Parathyroid adenoma (tissue), 2 donors: Measurements from ENCODE around the gene LIN7A.

ENCODE experiments used
- H2AFZ ChIP-seq: fragments of 300-600 bp; sonication (generic); one replicate; pipeline ENCODE4 v1.7.0; 2017; ENCODE audit warnings: antibody characterized with exemption, mild to moderate bottlenecking
- H3K27ac ChIP-seq: fragments of 300-600 bp; sonication (generic); one replicate; pipeline ENCODE4 v1.7.0; 2017
- H3K27me3 ChIP-seq: fragments of 300-600 bp; sonication (generic); one replicate; pipeline ENCODE4 v1.7.0; 2017; ENCODE audit warnings: low read length; ENCODE audit not compliant: control insufficient read depth, insufficient read depth
- H3K36me3 ChIP-seq: fragments of 300-600 bp; sonication (generic); one replicate; pipeline ENCODE4 v1.7.0; 2017; ENCODE audit warnings: low read length; ENCODE audit not compliant: control insufficient read depth, insufficient read depth
- H3K4me1 ChIP-seq: fragments of 300-600 bp; sonication (generic); one replicate; pipeline ENCODE4 v1.7.0; 2017; ENCODE audit warnings: control low read depth
- H3K4me2 ChIP-seq: fragments of 300-600 bp; sonication (generic); one replicate; pipeline ENCODE4 v1.7.0; 2017; ENCODE audit warnings: low read length
- H3K4me3 ChIP-seq: fragments of 300-600 bp; sonication (generic); one replicate; pipeline ENCODE4 v1.7.0; 2017; ENCODE audit warnings: low read depth, low read length
- H3K79me2 ChIP-seq: fragments of 300-600 bp; sonication (generic); one replicate; pipeline ENCODE4 v1.7.0; 2017; ENCODE audit warnings: control low read depth
- H3K9ac ChIP-seq: fragments of 300-600 bp; sonication (generic); one replicate; pipeline ENCODE4 v1.7.0; 2017; ENCODE audit warnings: mild to moderate bottlenecking
- H3K9me3 ChIP-seq: fragments of 300-600 bp; sonication (generic); one replicate; pipeline ENCODE4 v1.7.0; 2017; ENCODE audit warnings: low read length; ENCODE audit not compliant: control insufficient read depth
- TF ChIP-seq, protein P1 (sequence below): fragments of 300-600 bp; sonication (generic); IDR thresholded peaks from one replicate; pipeline ENCODE4 v1.7.0; 2017; ENCODE audit warnings: antibody characterized with exemption, mild to moderate bottlenecking
- donor health status: primary hyperparathyroidism.

LIN7A gene

GRCh38 chr12:80938397-80938796 lies 663 bp upstream of the LIN7A start:
- Histone ChIP-seq H3K4me3 (no peak overlapping the region), H3K9ac (no peak overlapping the region), H3K4me2 (no peak overlapping the region), H3K4me1 (no peaks in the 10 kb centered on the region), H3K27ac (no peak overlapping the region), H3K27me3 (no peaks in the 10 kb centered on the region), H2AFZ (no peak overlapping the region), H3K36me3 (no peaks in the 10 kb centered on the region), H3K9me3 (no peaks in the 10 kb centered on the region), H3K79me2 (no peaks in the 10 kb centered on the region)
- TF ChIP-seq, protein P1, sequence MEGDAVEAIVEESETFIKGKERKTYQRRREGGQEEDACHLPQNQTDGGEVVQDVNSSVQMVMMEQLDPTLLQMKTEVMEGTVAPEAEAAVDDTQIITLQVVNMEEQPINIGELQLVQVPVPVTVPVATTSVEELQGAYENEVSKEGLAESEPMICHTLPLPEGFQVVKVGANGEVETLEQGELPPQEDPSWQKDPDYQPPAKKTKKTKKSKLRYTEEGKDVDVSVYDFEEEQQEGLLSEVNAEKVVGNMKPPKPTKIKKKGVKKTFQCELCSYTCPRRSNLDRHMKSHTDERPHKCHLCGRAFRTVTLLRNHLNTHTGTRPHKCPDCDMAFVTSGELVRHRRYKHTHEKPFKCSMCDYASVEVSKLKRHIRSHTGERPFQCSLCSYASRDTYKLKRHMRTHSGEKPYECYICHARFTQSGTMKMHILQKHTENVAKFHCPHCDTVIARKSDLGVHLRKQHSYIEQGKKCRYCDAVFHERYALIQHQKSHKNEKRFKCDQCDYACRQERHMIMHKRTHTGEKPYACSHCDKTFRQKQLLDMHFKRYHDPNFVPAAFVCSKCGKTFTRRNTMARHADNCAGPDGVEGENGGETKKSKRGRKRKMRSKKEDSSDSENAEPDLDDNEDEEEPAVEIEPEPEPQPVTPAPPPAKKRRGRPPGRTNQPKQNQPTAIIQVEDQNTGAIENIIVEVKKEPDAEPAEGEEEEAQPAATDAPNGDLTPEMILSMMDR = no peak

GRCh38 chr12:80936642-80937390 lies 918 bp downstream of the LIN7A start:
- Histone ChIP-seq H3K79me2 (no peaks in the 10 kb centered on the region), H3K36me3 (no peaks in the 10 kb centered on the region), H2AFZ (peak overlapping the region; percentile 82), H3K27ac (peak overlapping the region; percentile 45), H3K4me3 (peak overlapping the region; percentile 66), H3K4me2 (peak overlapping the region; percentile 95), H3K4me1 (no peaks in the 10 kb centered on the region), H3K27me3 (no peaks in the 10 kb centered on the region), H3K9ac (no peak overlapping the region), H3K9me3 (no peaks in the 10 kb centered on the region)
- TF ChIP-seq, protein P1 = no peak

- no peak overlapping the region for H3K27ac ChIP-seq
- no peak overlapping the region for H3K9ac ChIP-seq
Observed at GRCh38 chr12:80936353-80936641, 1.4 kb downstream of the LIN7A start.

DNA sequence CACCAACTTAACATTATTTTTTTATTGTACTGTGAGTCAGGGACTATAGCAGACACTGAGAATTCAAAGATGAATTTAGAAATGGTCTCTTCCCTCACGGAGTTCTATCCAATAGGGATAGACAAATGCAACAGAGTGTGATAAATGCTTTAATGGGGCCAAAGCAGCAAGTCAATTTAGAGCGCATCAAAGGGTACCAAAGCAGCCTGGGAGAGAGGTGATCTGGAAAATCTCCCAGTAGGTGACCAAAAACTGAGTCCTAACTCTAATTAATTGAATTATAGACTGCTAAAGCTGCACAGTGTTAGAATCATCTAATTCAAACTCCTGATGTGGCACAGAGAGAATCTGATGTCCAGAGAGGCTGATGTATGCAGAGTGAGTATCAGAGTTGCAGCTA lies 2.6 kb downstream of the LIN7A start:
- Histone ChIP-seq H3K4me3 (no peak overlapping the region), H3K9ac (no peak overlapping the region), H3K4me1 (no peaks in the 10 kb centered on the region), H3K79me2 (no peaks in the 10 kb centered on the region), H2AFZ (no peak overlapping the region), H3K4me2 (no peak overlapping the region), H3K9me3 (no peaks in the 10 kb centered on the region), H3K27me3 (no peaks in the 10 kb centered on the region), H3K27ac (no peak overlapping the region), H3K36me3 (no peaks in the 10 kb centered on the region)
- TF ChIP-seq, protein P1 = no peak

More at GRCh38 chr12:80936353-80936641, 1.4 kb downstream of the LIN7A start:
- peak overlapping the region; percentile 66 for H3K4me3 ChIP-seq
- H3K4me2 ChIP-seq = peak overlapping the region; percentile 95
- H2AFZ ChIP-seq = peak overlapping the region; percentile 82
- H3K27me3 ChIP-seq = no peaks in the 10 kb centered on the region
- H3K9me3 ChIP-seq = no peaks in the 10 kb centered on the region
- TF ChIP-seq, protein P1 = no peak
- no peaks in the 10 kb centered on the region for H3K4me1 ChIP-seq
- no peaks in the 10 kb centered on the region for H3K36me3 ChIP-seq
- no peaks in the 10 kb centered on the region for H3K79me2 ChIP-seq

DNA sequence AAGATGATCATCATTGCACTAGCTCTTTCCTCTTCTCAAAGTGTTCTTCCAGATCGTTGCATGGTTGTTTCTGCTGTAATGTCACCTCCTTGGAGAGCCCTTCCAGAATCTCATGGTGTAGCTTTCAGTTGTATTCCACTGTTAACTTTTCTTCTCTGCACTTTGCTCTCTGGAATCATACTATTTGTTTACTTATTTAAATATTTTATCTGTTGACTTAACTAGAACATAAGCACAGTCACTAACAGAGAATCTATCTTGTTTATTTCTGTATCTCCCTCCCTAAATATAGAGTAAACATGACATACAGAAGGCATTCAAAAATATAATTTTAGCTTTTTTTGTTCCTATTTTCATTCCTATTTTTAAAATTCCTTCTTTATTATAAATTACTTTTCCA lies 11.8 kb downstream of the LIN7A start:
- Histone ChIP-seq H3K9me3 (no peaks in the 10 kb centered on the region), H3K79me2 (no peaks in the 10 kb centered on the region), H3K27ac (no peak overlapping the region), H3K36me3 (no peaks in the 10 kb centered on the region), H3K9ac (no peak overlapping the region), H2AFZ (no peak overlapping the region), H3K4me2 (no peak overlapping the region), H3K4me1 (no peaks in the 10 kb centered on the region), H3K4me3 (no peak overlapping the region), H3K27me3 (no peaks in the 10 kb centered on the region)
- TF ChIP-seq, protein P1 = no peak
